ENCODE results near the gene GPR160.

GRCh38 chr3:170047133-170047404, 9.3 kb downstream of the GPR160 start:
- TF ChIP-seq CTCF (conservative IDR thresholded peaks at IDR 0.05 in 1 of 2, IDR thresholded peaks at IDR 0.05 in 1 of 2; ENCODE audit: low read depth in 1 of 2, low read length in 2 of 2) (no peak), EZH2 (IDR thresholded peaks at IDR 0.05; ENCODE audit: low read length, missing control alignments) (no peak)
